Measurements from ENCODE around the gene C1orf167.

Gene C1orf167

GRCh38 chr1:11744287-11744686 lies 17.7 kb upstream of the C1orf167 start:
- TF ChIP-seq CTCF (IDR thresholded peaks at IDR 0.05; ENCODE audit: low read length, missing control alignments), result no peak
- no peak for DNase-seq (ENCODE audit: low read depth)
- no peak overlapping the region for H3K4me3 ChIP-seq (replicated peaks; ENCODE audit: low read depth, low read length)

GRCh38 chr1:11746092-11746491 lies 15.9 kb upstream of the C1orf167 start:
- no peak for TF ChIP-seq CTCF (IDR thresholded peaks at IDR 0.05; ENCODE audit: low read length, missing control alignments)
- H3K4me3 ChIP-seq (replicated peaks; ENCODE audit: low read depth, low read length), result no peak overlapping the region
- no peak for DNase-seq (ENCODE audit: low read depth)

- no peak overlapping the region for H3K4me3 ChIP-seq (replicated peaks; ENCODE audit: low read depth, low read length)
- DNase-seq (ENCODE audit: low read depth), result no peak
- TF ChIP-seq CTCF (IDR thresholded peaks at IDR 0.05; ENCODE audit: low read length, missing control alignments), result no peak
Measured at GRCh38 chr1:11746795-11747487, 15.1 kb upstream of the C1orf167 start.

- H3K4me3 ChIP-seq (replicated peaks; ENCODE audit: low read depth, low read length), result no peak overlapping the region
- DNase-seq (ENCODE audit: low read depth), result no peak
- TF ChIP-seq CTCF (IDR thresholded peaks at IDR 0.05; ENCODE audit: low read length, missing control alignments), result no peak
Measured at GRCh38 chr1:11748294-11749202, 13.4 kb upstream of the C1orf167 start.

GRCh38 chr1:11749203-11749689 lies 12.7 kb upstream of the C1orf167 start:
- peak; percentile 55 for TF ChIP-seq CTCF (IDR thresholded peaks at IDR 0.05; ENCODE audit: low read length, missing control alignments)
- no peak overlapping the region for H3K4me3 ChIP-seq (replicated peaks; ENCODE audit: low read depth, low read length)
- DNase-seq (ENCODE audit: low read depth), result peak; percentile 43

- DNase-seq (ENCODE audit: low read depth), result no peak
- no peak overlapping the region for H3K4me3 ChIP-seq (replicated peaks; ENCODE audit: low read depth, low read length)
- TF ChIP-seq CTCF (IDR thresholded peaks at IDR 0.05; ENCODE audit: low read length, missing control alignments), result no peak
Measured at GRCh38 chr1:11749996-11750395, 12.0 kb upstream of the C1orf167 start.

Data from fibroblast of pulmonary artery (primary cell).